Adipocyte (in vitro differentiated cells): ENCODE results near the gene SLC38A3.
A peak's percentile ranks its signal among the peaks of the same experiment; 100 is the strongest.

Experiments used
- DNase-seq: peaks from one replicate; pipeline ENCODE4 v3.0.0-alpha.2; 2015; ENCODE audit warnings: low read depth
- H3K27me3 ChIP-seq: replicated peaks from 2 replicates; pipeline ENCODE4 v1.7.0; 2013; ENCODE audit warnings: mild to moderate bottlenecking, low read length, moderate library complexity; ENCODE audit not compliant: control insufficient read depth, insufficient read depth
- H3K36me3 ChIP-seq: 2 replicates; pipeline ENCODE4 v1.7.0; 2013; ENCODE audit warnings: low read length, mild to moderate bottlenecking, moderate library complexity; ENCODE audit not compliant: control insufficient read depth, insufficient read depth, severe bottlenecking
- H3K4me1 ChIP-seq: 2 replicates; pipeline ENCODE4 v1.7.0; 2013; ENCODE audit warnings: mild to moderate bottlenecking, low read length, moderate library complexity; ENCODE audit not compliant: control insufficient read depth, insufficient read depth
- H3K4me3 ChIP-seq: 2 replicates; pipeline ENCODE4 v1.7.0; 2013; ENCODE audit warnings: mild to moderate bottlenecking, low read length, moderate library complexity
- H3K9ac ChIP-seq: 2 replicates; pipeline ENCODE4 v1.7.0; 2013; ENCODE audit warnings: mild to moderate bottlenecking, low read length, moderate library complexity
- H3K9me3 ChIP-seq: 2 replicates; pipeline ENCODE4 v1.7.0; 2013; ENCODE audit warnings: mild to moderate bottlenecking, low read length, moderate library complexity; ENCODE audit not compliant: control insufficient read depth

The SLC38A3 gene

GRCh38 chr3:50183755-50184154, 21.3 kb upstream of the SLC38A3 start:
- Histone ChIP-seq H3K4me1 (no peaks in the 10 kb centered on the region), H3K36me3 (no peaks in the 10 kb centered on the region), H3K4me3 (no peak overlapping the region), H3K27me3 (peaks cover 27% of the 10 kb centered on the region), H3K9ac (no peak overlapping the region), H3K9me3 (no peaks in the 10 kb centered on the region)
- no peak for DNase-seq

- no peak overlapping the region for H3K9ac ChIP-seq
- no peak overlapping the region for H3K4me3 ChIP-seq
- H3K27me3 ChIP-seq = peaks cover 27% of the 10 kb centered on the region
- no peaks in the 10 kb centered on the region for H3K36me3 ChIP-seq
- DNase-seq = no peak
- H3K9me3 ChIP-seq = no peaks in the 10 kb centered on the region
- H3K4me1 ChIP-seq = no peaks in the 10 kb centered on the region
These were observed 20.7 kb upstream of the SLC38A3 start for GRCh38 chr3:50184242-50184978.

DNA sequence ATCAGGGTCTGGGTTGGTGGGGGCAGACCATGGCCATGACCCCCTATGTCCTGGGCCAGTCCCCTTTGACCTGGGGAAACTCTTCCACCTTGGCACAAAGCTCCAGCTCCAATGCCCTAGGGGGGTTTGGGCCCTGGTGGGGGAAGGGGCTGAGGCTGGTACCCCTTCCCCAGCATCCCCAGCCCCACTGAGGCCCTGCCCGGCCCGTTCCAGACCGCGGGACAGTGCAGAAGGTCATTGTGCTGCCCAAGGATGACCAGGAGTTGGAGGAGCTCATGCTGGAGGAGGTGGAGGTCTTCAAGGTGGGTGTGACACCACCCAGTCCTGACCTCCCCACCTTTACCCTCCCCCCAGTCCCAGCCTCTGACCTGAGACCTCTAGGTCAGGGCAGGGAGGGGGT, 19.8 kb upstream of the SLC38A3 start:
- Histone ChIP-seq H3K4me3 (no peak overlapping the region), H3K27me3 (peaks cover 27% of the 10 kb centered on the region)

GRCh38 chr3:50186096-50186495, 19.0 kb upstream of the SLC38A3 start:
- H3K4me1 ChIP-seq = no peaks in the 10 kb centered on the region
- H3K9me3 ChIP-seq = no peaks in the 10 kb centered on the region
- peaks cover 27% of the 10 kb centered on the region for H3K27me3 ChIP-seq
- no peaks in the 10 kb centered on the region for H3K36me3 ChIP-seq
- no peak overlapping the region for H3K4me3 ChIP-seq
- H3K9ac ChIP-seq = no peak overlapping the region
- no peak for DNase-seq

More for the DNA sequence above, 19.8 kb upstream of the SLC38A3 start:
- no peaks in the 10 kb centered on the region for H3K36me3 ChIP-seq
- no peak for DNase-seq
- no peaks in the 10 kb centered on the region for H3K4me1 ChIP-seq
- no peaks in the 10 kb centered on the region for H3K9me3 ChIP-seq
- H3K9ac ChIP-seq = no peak overlapping the region

- Histone ChIP-seq H3K36me3 (no peaks in the 10 kb centered on the region), H3K4me1 (no peaks in the 10 kb centered on the region), H3K9me3 (no peaks in the 10 kb centered on the region), H3K27me3 (peaks cover 32% of the 10 kb centered on the region), H3K4me3 (no peak overlapping the region), H3K9ac (no peak overlapping the region)
- DNase-seq = no peak
These were observed 17.3 kb upstream of the SLC38A3 start for GRCh38 chr3:50187750-50188149.

DNA sequence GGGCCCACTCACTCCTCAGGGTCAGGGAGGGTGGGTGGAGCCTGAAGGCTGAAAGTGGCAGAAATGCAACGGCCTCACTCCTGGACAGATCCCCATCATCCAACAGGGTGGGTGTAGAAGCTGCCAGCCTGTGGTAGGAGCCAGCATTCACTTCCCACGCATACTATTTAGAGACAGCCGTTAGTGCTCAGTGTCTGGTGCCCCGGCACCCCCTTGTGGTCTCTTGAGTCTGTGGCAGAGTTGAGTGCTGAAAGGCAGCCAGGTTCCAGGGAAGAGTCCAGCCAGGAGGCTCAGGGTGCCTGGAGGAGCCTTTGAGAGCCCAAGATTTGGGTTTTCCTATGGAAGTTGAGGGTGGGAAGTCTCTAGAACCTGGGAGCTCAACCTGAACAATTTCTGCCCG, 15.8 kb upstream of the SLC38A3 start:
- H3K9me3 ChIP-seq = no peaks in the 10 kb centered on the region
- H3K4me1 ChIP-seq = no peaks in the 10 kb centered on the region
- peaks cover 41% of the 10 kb centered on the region for H3K27me3 ChIP-seq
- H3K4me3 ChIP-seq = no peak overlapping the region
- no peaks in the 10 kb centered on the region for H3K36me3 ChIP-seq
- DNase-seq = peak; percentile 95
- no peak overlapping the region for H3K9ac ChIP-seq

- no peaks in the 10 kb centered on the region for H3K36me3 ChIP-seq
- no peak overlapping the region for H3K4me3 ChIP-seq
- H3K9me3 ChIP-seq = no peaks in the 10 kb centered on the region
- peaks cover 43% of the 10 kb centered on the region for H3K27me3 ChIP-seq
- no peak overlapping the region for H3K9ac ChIP-seq
- peaks cover 2% of the 10 kb centered on the region for H3K4me1 ChIP-seq
- no peak for DNase-seq
These were observed 15.1 kb upstream of the SLC38A3 start for GRCh38 chr3:50189989-50190388.

DNA sequence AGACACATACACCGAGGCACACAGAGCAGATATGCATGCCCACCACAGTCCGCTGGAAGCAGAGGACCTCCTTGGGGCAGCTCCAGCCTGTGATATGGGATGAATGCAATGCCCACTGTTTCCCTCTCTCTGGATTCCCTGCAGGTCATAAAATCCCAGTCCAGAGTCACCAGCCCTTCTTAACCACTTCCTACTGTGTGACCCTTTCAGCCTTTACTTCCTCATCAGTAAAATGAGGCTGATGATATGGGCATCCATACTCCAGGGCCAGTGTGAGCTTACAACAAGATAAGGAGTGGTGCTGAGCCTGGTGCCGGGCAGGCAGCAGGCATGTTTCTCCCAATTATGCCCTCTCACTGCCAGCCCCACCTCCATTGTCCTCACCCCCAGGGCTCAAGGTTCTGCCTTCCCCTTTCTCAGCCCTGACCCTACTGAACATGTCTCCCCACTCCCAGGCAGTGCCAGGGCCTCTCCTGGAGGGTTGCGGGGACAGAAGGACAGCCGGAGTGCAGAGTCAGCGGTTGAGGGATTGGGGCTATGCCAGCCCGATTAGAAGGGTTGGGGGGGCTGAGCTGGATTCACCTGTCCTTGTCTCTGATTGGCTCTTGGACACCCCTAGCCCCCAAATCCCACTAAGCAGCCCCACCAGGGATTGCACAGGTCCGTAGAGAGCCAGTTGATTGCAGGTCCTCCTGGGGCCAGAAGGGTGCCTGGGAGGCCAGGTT, 14.0 kb upstream of the SLC38A3 start, which contains the start of gene GNAT1:
TSS of gene GNAT1 (plus strand) at position 675 of the 725 bp plus-strand sequence. CDS start 116 bp downstream, outside the sequence.
- H3K36me3 ChIP-seq = no peaks in the 10 kb centered on the region
- H3K9me3 ChIP-seq = no peaks in the 10 kb centered on the region
- H3K4me1 ChIP-seq = peaks cover 2% of the 10 kb centered on the region
- H3K27me3 ChIP-seq = peaks cover 47% of the 10 kb centered on the region
- no peak within 1 kb of the TSS for H3K4me3 ChIP-seq
- no peak within 1 kb of the TSS for H3K9ac ChIP-seq
- no peak for DNase-seq

DNA sequence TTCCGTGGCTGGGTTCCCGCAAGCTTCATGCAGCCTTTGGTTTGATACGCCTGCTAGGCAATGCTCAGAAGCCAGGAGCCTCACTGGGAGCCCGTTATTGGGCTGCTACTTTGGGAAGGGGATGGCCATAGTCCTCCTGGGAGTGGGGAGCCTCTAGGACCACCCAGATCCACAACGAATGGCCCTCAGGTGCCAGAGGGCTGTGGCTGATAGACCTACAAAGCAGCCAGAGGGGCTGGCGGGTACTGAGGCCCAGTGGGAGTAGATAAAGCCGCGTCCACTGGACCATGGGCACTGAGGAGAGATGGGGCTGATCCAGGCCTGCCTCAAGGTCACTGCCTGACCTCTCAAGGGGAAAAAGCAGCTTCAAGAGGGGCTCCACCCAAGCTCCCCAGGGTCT, 12.9 kb upstream of the SLC38A3 start:
- Histone ChIP-seq H3K4me3 (no peak overlapping the region), H3K9ac (no peak overlapping the region), H3K9me3 (no peaks in the 10 kb centered on the region), H3K36me3 (no peaks in the 10 kb centered on the region), H3K4me1 (peaks cover 2% of the 10 kb centered on the region), H3K27me3 (peaks cover 53% of the 10 kb centered on the region)
- no peak for DNase-seq

GRCh38 chr3:50192689-50193141, 12.4 kb upstream of the SLC38A3 start:
- no peaks in the 10 kb centered on the region for H3K9me3 ChIP-seq
- H3K9ac ChIP-seq = no peak overlapping the region
- no peak overlapping the region for H3K4me3 ChIP-seq
- peaks cover 56% of the 10 kb centered on the region for H3K27me3 ChIP-seq
- no peaks in the 10 kb centered on the region for H3K36me3 ChIP-seq
- H3K4me1 ChIP-seq = peaks cover 2% of the 10 kb centered on the region
- peak; percentile 81 for DNase-seq

DNA sequence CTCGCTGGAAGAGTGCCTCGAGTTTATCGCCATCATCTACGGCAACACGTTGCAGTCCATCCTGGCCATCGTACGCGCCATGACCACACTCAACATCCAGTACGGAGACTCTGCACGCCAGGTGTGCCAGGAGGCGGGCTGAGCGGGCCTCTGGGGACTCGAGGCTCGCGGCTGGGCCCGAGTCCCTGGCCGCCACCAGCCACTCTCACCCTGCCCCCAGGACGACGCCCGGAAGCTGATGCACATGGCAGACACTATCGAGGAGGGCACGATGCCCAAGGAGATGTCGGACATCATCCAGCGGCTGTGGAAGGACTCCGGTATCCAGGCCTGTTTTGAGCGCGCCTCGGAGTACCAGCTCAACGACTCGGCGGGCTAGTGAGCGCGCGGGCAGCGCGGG, 11.8 kb upstream of the SLC38A3 start:
- no peak overlapping the region for H3K4me3 ChIP-seq
- DNase-seq = no peak
- H3K9ac ChIP-seq = no peak overlapping the region
- H3K4me1 ChIP-seq = peaks cover 2% of the 10 kb centered on the region
- no peaks in the 10 kb centered on the region for H3K9me3 ChIP-seq
- peaks cover 56% of the 10 kb centered on the region for H3K27me3 ChIP-seq
- H3K36me3 ChIP-seq = no peaks in the 10 kb centered on the region
